C4-2B (cell line): ENCODE results near the gene MED13L.

ENCODE experiments used
- H3K27ac ChIP-seq: fragments of 450-650 bp; 2 replicates; pipeline ENCODE4 v1.5.1; 2017
- CTCF ChIP-seq: fragments of 450-650 bp; conservative IDR thresholded peaks from 2 replicates; pipeline ENCODE4 v1.5.1; 2017; ENCODE audit warnings: mild to moderate bottlenecking
- ZFX ChIP-seq: fragments of 450-650 bp; IDR thresholded peaks from 2 replicates; pipeline ENCODE4 v1.6.1; 2017

Gene MED13L

GRCh38 chr12:116113398-116114130, 163.9 kb downstream of the MED13L start:
- no peak for TF ChIP-seq ZFX
- no peak for TF ChIP-seq CTCF
- no peak overlapping the region for H3K27ac ChIP-seq

- H3K27ac ChIP-seq, result no peak overlapping the region
- TF ChIP-seq CTCF (no peak), ZFX (no peak)
These were observed 170.6 kb downstream of the MED13L start for GRCh38 chr12:116106870-116107269.

GRCh38 chr12:116104167-116104767, 173.2 kb downstream of the MED13L start:
- TF ChIP-seq ZFX, result no peak
- no peak for TF ChIP-seq CTCF
- no peak overlapping the region for H3K27ac ChIP-seq

GRCh38 chr12:116101991-116102390, 175.5 kb downstream of the MED13L start:
- H3K27ac ChIP-seq, result no peak overlapping the region
- TF ChIP-seq ZFX (no peak), CTCF (no peak)

- H3K27ac ChIP-seq, result no peak overlapping the region
- TF ChIP-seq ZFX, result no peak
- no peak for TF ChIP-seq CTCF
These were observed 177.7 kb downstream of the MED13L start for GRCh38 chr12:116099652-116100432.

- no peak for TF ChIP-seq CTCF
- no peak for TF ChIP-seq ZFX
- H3K27ac ChIP-seq, result no peak overlapping the region
These were observed 180.6 kb downstream of the MED13L start for GRCh38 chr12:116096874-116097273.

GRCh38 chr12:116094475-116094874, 183.0 kb downstream of the MED13L start:
- H3K27ac ChIP-seq, result no peak overlapping the region
- TF ChIP-seq ZFX (no peak), CTCF (no peak)
